Activated naive CD8-positive, alpha-beta T cell treated with anti-CD3 and anti-CD28 coated beads, Interleukin-2, amount 50 U/mL, for 24 hours (primary cell): ENCODE measurements around the gene CD72.
"Not testable (repeated sequence)": the region's sequence is repeated elsewhere in the genome, so short reads cannot be mapped to it uniquely, and the experiment has no call there.

Experiments
- ATAC-seq: fragments of 150-1000 bp; cut with Tn5 transposase; one replicate; pipeline ENCODE4 v1.10.0; 2021
- DNase-seq: peaks from one replicate; pipeline ENCODE4 v3.0.0; 2021
- H3K27ac Mint-ChIP-seq: one replicate; pipeline ENCODE4 v1.8.0; 2021; ENCODE audit warnings: mild to moderate bottlenecking, mixed read lengths
- H3K27me3 Mint-ChIP-seq: one replicate; pipeline ENCODE4 v1.8.0; 2021; ENCODE audit warnings: mixed read lengths
- H3K36me3 Mint-ChIP-seq: one replicate; pipeline ENCODE4 v1.8.0; 2021; ENCODE audit warnings: low read depth, mixed read lengths
- H3K4me1 Mint-ChIP-seq: one replicate; pipeline ENCODE4 v1.8.0; 2021; ENCODE audit warnings: mixed read lengths
- H3K4me3 Mint-ChIP-seq: one replicate; pipeline ENCODE4 v1.8.0; 2021; ENCODE audit warnings: mild to moderate bottlenecking, moderate library complexity, mixed read lengths
- H3K9me3 Mint-ChIP-seq: one replicate; pipeline ENCODE4 v1.8.0; 2021; ENCODE audit warnings: mixed read lengths

Gene CD72

DNA sequence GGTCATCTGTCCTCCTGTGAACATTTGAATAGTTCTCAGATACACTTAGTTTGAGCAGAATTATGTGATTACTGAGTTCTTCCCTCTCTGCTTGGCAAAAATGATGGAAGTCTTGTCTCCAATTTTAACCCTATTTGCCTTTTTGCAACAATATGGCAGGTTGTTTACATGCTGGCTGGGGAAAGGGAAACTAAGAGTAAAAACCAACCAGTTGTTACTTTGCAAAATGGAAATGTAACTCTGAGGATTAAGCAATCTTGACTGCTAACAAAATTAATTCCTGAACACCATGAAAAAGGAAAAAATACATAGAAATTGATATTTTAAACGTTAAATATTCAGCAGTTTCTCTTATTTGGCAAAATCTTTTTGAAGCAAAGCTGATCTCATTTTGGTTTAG, 21.4 kb upstream of the CD72 start:
- DNase-seq (no peak), ATAC-seq (no peak)
- H3K27me3 Mint-ChIP-seq: no peaks in the 10 kb centered on the region
- peaks cover 32% of the 10 kb centered on the region for H3K36me3 Mint-ChIP-seq
- peaks cover 72% of the 10 kb centered on the region for H3K4me1 Mint-ChIP-seq
- H3K9me3 Mint-ChIP-seq: peaks cover 8% of the 10 kb centered on the region
- peak overlapping the region; percentile 92 for H3K27ac Mint-ChIP-seq
- peak overlapping the region; percentile 41 for H3K4me3 Mint-ChIP-seq

GRCh38 chr9:35639225-35639624, 21.0 kb upstream of the CD72 start:
- not testable (repeated sequence) for H3K27me3 Mint-ChIP-seq, H3K9me3 Mint-ChIP-seq, DNase-seq
- ATAC-seq: peak; percentile 76
- peak overlapping the region; percentile 92 for H3K27ac Mint-ChIP-seq
- H3K4me3 Mint-ChIP-seq: peak overlapping the region; percentile 41
- H3K4me1 Mint-ChIP-seq: peaks cover 71% of the 10 kb centered on the region
- peaks cover 28% of the 10 kb centered on the region for H3K36me3 Mint-ChIP-seq

GRCh38 chr9:35638751-35639150, 20.5 kb upstream of the CD72 start:
- ATAC-seq, DNase-seq, H3K27me3 Mint-ChIP-seq, H3K4me3 Mint-ChIP-seq, H3K9me3 Mint-ChIP-seq: not testable (repeated sequence)
- H3K36me3 Mint-ChIP-seq: peaks cover 27% of the 10 kb centered on the region
- H3K4me1 Mint-ChIP-seq: peaks cover 74% of the 10 kb centered on the region
- H3K27ac Mint-ChIP-seq: peak overlapping the region; percentile 92

- not testable (repeated sequence) for DNase-seq, H3K4me3 Mint-ChIP-seq, H3K27me3 Mint-ChIP-seq, H3K9me3 Mint-ChIP-seq, ATAC-seq
- Mint-ChIP-seq H3K36me3 (peaks cover 22% of the 10 kb centered on the region), H3K27ac (peak overlapping the region; percentile 87), H3K4me1 (peaks cover 77% of the 10 kb centered on the region)
These were observed 19.3 kb upstream of the CD72 start for GRCh38 chr9:35637427-35637955.

GRCh38 chr9:35636877-35637246, 18.6 kb upstream of the CD72 start:
- not testable (repeated sequence) for H3K9me3 Mint-ChIP-seq, H3K27me3 Mint-ChIP-seq, ATAC-seq, DNase-seq
- H3K27ac Mint-ChIP-seq: peak overlapping the region; percentile 87
- peaks cover 22% of the 10 kb centered on the region for H3K36me3 Mint-ChIP-seq
- peaks cover 77% of the 10 kb centered on the region for H3K4me1 Mint-ChIP-seq
- H3K4me3 Mint-ChIP-seq: peak overlapping the region; percentile 41

DNA sequence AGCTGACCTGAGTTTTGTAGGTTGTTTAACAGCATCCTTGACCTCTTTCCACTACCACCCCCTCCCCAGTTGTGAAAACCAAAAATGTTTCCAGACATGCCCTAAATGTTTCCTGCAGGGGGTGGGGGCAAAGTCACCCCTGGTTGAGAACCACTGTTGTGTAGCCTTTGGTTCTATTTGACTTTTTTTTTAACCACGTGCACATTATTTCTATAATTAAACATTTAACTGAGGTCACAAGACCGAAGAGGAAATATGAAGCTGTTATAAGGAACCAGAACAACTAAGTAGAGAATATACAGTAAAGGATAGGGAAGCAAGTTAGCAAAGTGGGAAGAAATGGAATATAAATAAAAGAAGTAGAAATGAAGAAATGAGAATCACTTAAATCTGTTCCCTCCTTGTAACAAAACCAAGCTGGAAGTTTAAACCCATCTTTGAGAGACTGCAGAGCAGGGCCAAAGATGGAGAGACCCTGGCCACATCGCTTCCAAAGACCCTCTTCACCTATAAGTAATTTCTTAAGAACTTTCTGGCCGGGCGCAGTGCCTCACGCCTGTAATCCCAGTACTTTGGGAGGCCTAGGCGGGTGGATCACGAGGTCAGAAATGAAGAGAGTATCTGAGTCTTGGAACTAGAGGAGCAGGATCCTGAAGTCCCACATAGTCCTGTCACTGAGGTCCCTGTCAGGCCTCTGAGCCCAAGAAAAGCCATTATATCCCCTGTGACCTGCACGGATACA, 18.1 kb upstream of the CD72 start:
- peaks cover 18% of the 10 kb centered on the region for H3K36me3 Mint-ChIP-seq
- ATAC-seq (peak; percentile 18), DNase-seq (peak; percentile 36)
- no peaks in the 10 kb centered on the region for H3K27me3 Mint-ChIP-seq
- H3K9me3 Mint-ChIP-seq: peaks cover 8% of the 10 kb centered on the region
- peaks cover 72% of the 10 kb centered on the region for H3K4me1 Mint-ChIP-seq
- peak overlapping the region; percentile 46 for H3K4me3 Mint-ChIP-seq
- peak overlapping the region; percentile 87 for H3K27ac Mint-ChIP-seq

GRCh38 chr9:35635730-35636129, 17.5 kb upstream of the CD72 start:
- Mint-ChIP-seq H3K27me3 (no peaks in the 10 kb centered on the region), H3K36me3 (peaks cover 14% of the 10 kb centered on the region), H3K9me3 (peaks cover 6% of the 10 kb centered on the region), H3K4me1 (peaks cover 69% of the 10 kb centered on the region), H3K27ac (peak overlapping the region; percentile 87), H3K4me3 (peak overlapping the region; percentile 46)
- ATAC-seq (no peak), DNase-seq (no peak)

GRCh38 chr9:35629597-35629996, 11.4 kb upstream of the CD72 start:
- peak; percentile 61 for ATAC-seq
- no peaks in the 10 kb centered on the region for H3K9me3 Mint-ChIP-seq
- H3K4me1 Mint-ChIP-seq: peaks cover 41% of the 10 kb centered on the region
- H3K36me3 Mint-ChIP-seq: no peaks in the 10 kb centered on the region
- H3K27me3 Mint-ChIP-seq: no peaks in the 10 kb centered on the region
- H3K27ac Mint-ChIP-seq: no peak overlapping the region
- DNase-seq: no peak
- no peak overlapping the region for H3K4me3 Mint-ChIP-seq

GRCh38 chr9:35628389-35628991, 10.3 kb upstream of the CD72 start:
- DNase-seq (no peak), ATAC-seq (no peak)
- no peaks in the 10 kb centered on the region for H3K9me3 Mint-ChIP-seq
- peaks cover 32% of the 10 kb centered on the region for H3K4me1 Mint-ChIP-seq
- H3K27ac Mint-ChIP-seq: no peak overlapping the region
- no peak overlapping the region for H3K4me3 Mint-ChIP-seq
- H3K36me3 Mint-ChIP-seq: no peaks in the 10 kb centered on the region
- H3K27me3 Mint-ChIP-seq: no peaks in the 10 kb centered on the region

DNA sequence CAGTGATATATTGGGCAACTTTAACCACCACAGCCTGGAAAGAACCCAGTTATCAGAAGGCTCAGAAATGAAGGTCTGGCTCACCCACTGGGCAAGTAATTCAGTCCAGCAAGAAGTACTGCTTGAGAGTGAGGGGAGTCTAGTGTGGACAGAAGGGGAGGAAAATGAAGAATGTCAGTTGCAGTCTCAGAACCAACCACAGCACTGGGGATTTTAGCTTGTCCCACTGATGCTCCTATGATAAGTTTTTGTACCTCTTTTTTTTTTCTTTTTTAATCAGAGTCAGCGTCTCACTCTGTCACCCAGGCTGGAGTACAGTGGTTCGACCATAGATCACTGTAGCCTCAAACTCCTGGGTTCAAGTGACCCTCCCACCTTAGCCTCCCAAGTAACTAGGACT, 9.4 kb upstream of the CD72 start:
- DNase-seq: no peak

DNA sequence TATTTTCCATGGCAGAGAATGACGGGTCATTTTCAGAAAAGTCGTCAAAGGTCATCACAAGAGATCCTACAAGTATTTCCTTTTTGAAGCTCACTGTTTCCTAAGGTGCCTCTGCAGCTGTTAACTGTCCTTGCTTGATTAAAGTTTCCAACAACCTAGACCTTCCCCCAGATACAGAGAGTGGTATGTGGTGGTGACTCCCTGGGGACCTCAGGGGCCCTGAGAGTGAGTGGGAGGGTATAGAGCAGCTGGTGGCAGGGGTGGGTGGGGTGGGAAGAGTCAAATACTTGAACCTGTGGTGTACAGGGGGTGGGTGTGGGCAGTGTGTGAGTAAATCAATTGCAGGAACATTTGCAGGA, 1.6 kb upstream of the CD72 start:
- ATAC-seq (peak; percentile 81), DNase-seq (peak; percentile 54)
- Mint-ChIP-seq H3K9me3 (no peaks in the 10 kb centered on the region), H3K4me3 (peak overlapping the region; percentile 82), H3K27me3 (no peaks in the 10 kb centered on the region), H3K36me3 (peaks cover under 1% of the 10 kb centered on the region), H3K27ac (peak overlapping the region; percentile 97), H3K4me1 (peaks cover 64% of the 10 kb centered on the region)

More for the DNA sequence above, 9.4 kb upstream of the CD72 start:
- Mint-ChIP-seq H3K27me3 (no peaks in the 10 kb centered on the region), H3K4me1 (peaks cover 29% of the 10 kb centered on the region), H3K4me3 (no peak overlapping the region), H3K9me3 (no peaks in the 10 kb centered on the region), H3K36me3 (no peaks in the 10 kb centered on the region), H3K27ac (peak overlapping the region; percentile 27)
- ATAC-seq: peak; percentile 15

DNA sequence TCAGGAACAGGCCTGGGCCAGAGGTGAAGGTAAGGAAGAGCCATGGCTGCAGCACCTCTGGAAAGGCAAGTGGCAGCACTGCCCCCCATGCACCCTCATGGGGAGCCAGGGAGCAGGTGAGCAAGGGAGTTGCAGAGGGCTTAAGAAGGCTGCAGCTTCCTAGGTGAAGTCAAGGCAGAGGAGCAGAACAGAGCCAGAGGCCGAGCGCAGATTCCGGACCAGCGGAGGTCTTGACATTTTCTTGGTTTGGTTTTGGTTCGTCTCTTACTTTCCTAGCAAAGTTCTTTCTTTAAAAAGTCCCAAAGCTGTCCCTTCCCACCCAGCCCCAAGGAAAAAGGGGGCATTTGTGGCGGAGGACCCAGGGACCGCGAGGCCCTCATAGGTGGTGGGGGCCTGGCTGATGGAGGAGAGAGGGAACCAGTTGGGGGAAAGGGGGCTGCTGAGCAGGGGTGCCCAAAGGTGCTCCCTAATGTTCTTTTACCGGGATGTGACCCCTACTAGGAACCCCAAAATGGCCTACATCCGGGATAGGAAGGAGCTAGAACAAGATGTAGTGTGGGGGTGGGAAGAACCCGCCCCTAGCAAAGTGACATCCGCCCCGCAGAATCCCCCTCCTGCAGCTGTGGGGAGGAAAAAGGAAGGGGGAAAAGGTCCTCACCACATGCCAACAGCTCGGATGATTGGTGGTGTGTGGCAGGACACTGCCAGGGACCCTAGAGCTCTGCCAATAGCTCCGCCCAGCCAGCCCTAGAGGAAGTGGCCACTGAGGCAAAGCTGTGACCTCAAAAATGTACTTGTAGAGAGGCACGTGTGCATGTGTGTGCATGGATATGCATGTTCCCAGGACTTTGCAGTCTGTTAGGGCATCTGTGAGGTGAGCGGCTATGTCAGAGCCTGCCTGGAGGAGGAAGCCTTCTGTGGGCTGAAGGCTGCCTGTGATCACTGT, 914 bp upstream of the CD72 start:
- Mint-ChIP-seq H3K9me3 (no peaks in the 10 kb centered on the region), H3K36me3 (peaks cover 2% of the 10 kb centered on the region), H3K4me3 (peak overlapping the region; percentile 82), H3K27me3 (no peaks in the 10 kb centered on the region), H3K4me1 (peaks cover 66% of the 10 kb centered on the region), H3K27ac (peak overlapping the region; percentile 97)
- ATAC-seq: peak; percentile 93
- peak; percentile 74 for DNase-seq

GRCh38 chr9:35617548-35617947, 665 bp downstream of the CD72 start:
- Mint-ChIP-seq H3K9me3 (no peaks in the 10 kb centered on the region), H3K4me1 (peaks cover 66% of the 10 kb centered on the region), H3K36me3 (peaks cover 2% of the 10 kb centered on the region), H3K27ac (peak overlapping the region; percentile 97), H3K4me3 (peak overlapping the region; percentile 82), H3K27me3 (no peaks in the 10 kb centered on the region)
- ATAC-seq (no peak), DNase-seq (no peak)

GRCh38 chr9:35616681-35617459, 1.3 kb downstream of the CD72 start:
- Mint-ChIP-seq H3K4me3 (peak overlapping the region; percentile 82), H3K27me3 (no peaks in the 10 kb centered on the region), H3K4me1 (peaks cover 60% of the 10 kb centered on the region), H3K27ac (peak overlapping the region; percentile 97), H3K9me3 (no peaks in the 10 kb centered on the region), H3K36me3 (peaks cover 2% of the 10 kb centered on the region)
- DNase-seq: peak; percentile 83
- ATAC-seq: peak; percentile 15
